Stimulated activated CD8-positive, alpha-beta memory T cell treated with anti-CD3 and anti-CD28 coated beads, Interleukin-4, amount 100 ng/mL, for 4 hours (primary cell): Measurements from ENCODE around the gene CDCA5.

ENCODE experiments used
- DNase-seq, 2 donors: peaks; one replicate each; pipeline ENCODE4 v3.0.0-alpha.2; 2020; ENCODE audit warnings: low read depth in 2 of 2, low spot score in 1 of 2

CDCA5 gene

GRCh38 chr11:65047581-65048422 is 36.0 kb downstream of the CDCA5 start:
- DNase-seq, result no peak

GRCh38 chr11:65045728-65046127 is 38.1 kb downstream of the CDCA5 start:
- no peak for DNase-seq

- no peak for DNase-seq
These were observed 38.8 kb downstream of the CDCA5 start for GRCh38 chr11:65045061-65045460.

- DNase-seq, result no peak
These were observed 39.8 kb downstream of the CDCA5 start for GRCh38 chr11:65043881-65044501.

- no peak for DNase-seq
These were observed 40.9 kb downstream of the CDCA5 start for GRCh38 chr11:65042891-65043290.

GRCh38 chr11:65040847-65041622 is 42.8 kb downstream of the CDCA5 start, which contains the start of gene SAC3D1:
TSS of gene SAC3D1 (plus strand) at chr11:65041210. CDS start at chr11:65041293, 83 bp downstream.
- peak; percentile 49 to 70 for DNase-seq

GRCh38 chr11:65040520-65040846 is 43.4 kb downstream of the CDCA5 start:
- DNase-seq, result no peak

GRCh38 chr11:65036931-65037330 is 46.9 kb downstream of the CDCA5 start:
- DNase-seq, result no peak

- no peak for DNase-seq
These were observed 48.3 kb downstream of the CDCA5 start for GRCh38 chr11:65035579-65035978.

- DNase-seq, result no peak
These were observed 49.4 kb downstream of the CDCA5 start for GRCh38 chr11:65034423-65034822.

GRCh38 chr11:65032216-65032615 is 51.6 kb downstream of the CDCA5 start:
- DNase-seq, result no peak
